Keratinocyte (primary cell): Measurements from ENCODE around the gene CDYL.

Experiments used
- CTCF ChIP-seq, 3 experiments: IDR thresholded peaks in 1 of 3; conservative IDR thresholded peaks in 1 of 3; optimal IDR thresholded peaks in 1 of 3; 2 replicates in 2 of 3; 3 replicates in 1 of 3; pipeline versions ENCODE3 to v1.5.1; 2011; ENCODE audit warnings: low read length in 3 of 3, mild to moderate bottlenecking in 3 of 3, moderate library complexity in 2 of 3, control low read depth in 1 of 3, inconsistent platforms in 1 of 3; ENCODE audit not compliant: insufficient read depth in 2 of 3; ENCODE audit errors: extremely low read depth in 1 of 3
- EZH2 ChIP-seq: IDR thresholded peaks from one replicate; pipeline ENCODE4 v1.6.1; 2012; ENCODE audit warnings: inconsistent platforms, mild to moderate bottlenecking, low read length, moderate library complexity

- no peak for TF ChIP-seq CTCF (optimal IDR thresholded peaks at IDR 0.05 in 1 of 3, IDR thresholded peaks at IDR 0.05 in 1 of 3, conservative IDR thresholded peaks at IDR 0.05 in 1 of 3; ENCODE audit: extremely low read depth in 1 of 3, insufficient read depth in 2 of 3, low read length in 3 of 3)
- TF ChIP-seq EZH2: no peak
Observed at GRCh38 chr6:4743926-4744325, 32.3 kb upstream of the CDYL start.
